IPS-15b (cell line): Measurements from ENCODE around the gene FASTK.

ENCODE experiments used
- H3K27me3 ChIP-seq: one replicate; pipeline ENCODE4 v1.6.1; 2013; ENCODE audit warnings: low read length; ENCODE audit not compliant: control insufficient read depth, insufficient read depth
- H3K36me3 ChIP-seq: one replicate; pipeline ENCODE4 v1.6.1; 2013; ENCODE audit warnings: low read length; ENCODE audit not compliant: control insufficient read depth, insufficient read depth
- H3K4me1 ChIP-seq: one replicate; pipeline ENCODE4 v1.6.1; 2013; ENCODE audit warnings: mild to moderate bottlenecking, low read length; ENCODE audit not compliant: control insufficient read depth, insufficient read depth
- H3K4me3 ChIP-seq: one replicate; pipeline ENCODE4 v1.5.1; 2013; ENCODE audit warnings: low read depth, low read length
- H3K9ac ChIP-seq: one replicate; pipeline ENCODE4 v1.6.1; 2013; ENCODE audit warnings: low read depth, mild to moderate bottlenecking, low read length
- H3K9me3 ChIP-seq: one replicate; pipeline ENCODE4 v1.6.1; 2013; ENCODE audit warnings: mild to moderate bottlenecking, low read length; ENCODE audit not compliant: control insufficient read depth, insufficient read depth

Gene FASTK

DNA sequence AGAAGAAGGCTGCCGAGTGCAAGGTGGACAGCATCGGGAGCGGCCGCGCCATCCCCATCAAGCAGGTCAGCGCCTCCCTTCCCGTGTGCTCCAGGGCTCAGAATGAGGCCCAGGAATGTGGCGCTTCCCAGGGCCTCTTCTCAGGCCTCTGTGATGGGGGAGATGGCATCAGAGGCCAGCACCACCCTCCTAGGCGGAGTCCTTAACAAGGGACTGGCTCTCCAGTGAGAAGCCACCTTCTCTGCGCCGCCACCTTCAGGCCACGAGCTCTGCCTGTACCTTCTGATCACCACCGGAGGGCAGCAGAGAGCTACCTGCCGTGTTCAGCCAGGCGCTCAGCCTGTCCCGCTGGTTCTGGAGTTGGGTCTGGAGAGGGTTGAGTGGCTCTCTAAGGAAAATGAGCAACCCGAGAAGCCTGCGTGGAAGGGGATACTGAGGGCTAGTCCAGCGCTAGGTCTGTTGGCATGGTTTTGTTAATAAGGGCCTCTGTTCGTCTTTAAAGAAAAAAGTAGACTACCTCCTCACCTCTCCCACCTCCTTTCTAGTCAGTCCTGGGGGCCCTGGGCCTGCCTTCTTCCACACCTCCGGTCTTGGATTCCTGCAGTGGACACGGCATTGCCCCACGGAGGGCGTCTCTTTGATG, 43.3 kb upstream of the FASTK start:
- Histone ChIP-seq H3K27me3 (peaks cover 24% of the 10 kb centered on the region), H3K9ac (no peak overlapping the region), H3K9me3 (no peaks in the 10 kb centered on the region), H3K4me1 (peaks cover 5% of the 10 kb centered on the region), H3K36me3 (peaks cover 18% of the 10 kb centered on the region), H3K4me3 (no peak overlapping the region)

DNA sequence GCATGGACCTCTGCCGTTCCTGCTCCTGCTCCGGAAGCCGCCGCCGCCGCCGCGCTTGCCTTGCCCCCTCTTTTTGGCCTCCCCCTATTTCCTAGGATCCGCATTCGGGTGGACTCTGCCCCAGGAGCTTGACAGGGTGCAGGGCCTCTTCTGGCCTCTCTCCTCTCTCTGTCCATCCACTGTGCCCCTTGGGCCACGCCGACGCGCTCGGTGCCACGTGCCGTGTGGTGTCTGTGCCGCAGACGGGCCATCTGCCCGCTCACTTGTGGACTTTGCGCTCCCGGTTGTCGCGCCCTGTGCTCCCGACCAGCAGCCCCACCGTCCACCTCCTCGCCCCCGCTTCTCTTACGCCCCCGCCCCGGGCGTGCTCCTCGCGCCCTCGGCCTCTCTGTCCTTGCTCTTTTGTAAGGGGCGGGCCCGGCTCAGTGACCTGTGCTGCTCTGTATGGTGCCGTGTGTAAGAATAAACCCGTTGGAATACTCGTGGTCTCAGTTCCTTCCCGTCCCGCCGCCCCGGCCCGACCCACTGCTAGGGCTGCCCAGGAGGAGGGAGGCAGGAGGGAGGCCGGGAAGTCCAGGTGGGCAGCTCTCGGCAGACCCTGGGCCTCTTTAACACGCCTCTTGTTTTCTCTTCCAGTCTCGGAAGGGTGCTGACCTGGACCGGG, 42.7 kb upstream of the FASTK start:
- Histone ChIP-seq H3K9me3 (no peaks in the 10 kb centered on the region), H3K4me1 (peaks cover 5% of the 10 kb centered on the region), H3K9ac (no peak overlapping the region), H3K36me3 (peaks cover 21% of the 10 kb centered on the region), H3K4me3 (no peak overlapping the region), H3K27me3 (peaks cover 24% of the 10 kb centered on the region)

DNA sequence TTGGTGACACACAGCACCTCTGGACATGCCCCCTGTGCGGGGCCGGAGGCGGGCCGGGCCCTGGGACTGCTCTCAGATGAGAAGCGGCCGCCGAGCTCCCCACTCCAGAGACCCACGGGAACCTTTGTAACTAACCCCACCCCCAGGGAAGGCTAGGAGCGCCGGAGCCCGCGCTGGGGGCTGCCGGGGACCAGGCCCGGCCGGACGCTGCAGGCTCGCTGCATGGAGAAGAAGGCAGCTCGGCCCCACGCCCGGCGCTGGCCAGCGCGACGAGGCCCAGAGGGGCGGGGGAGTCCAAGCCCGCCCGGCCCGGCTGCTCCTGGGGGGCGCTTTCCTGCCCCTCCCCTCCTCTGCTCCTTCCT, 42.2 kb upstream of the FASTK start:
- Histone ChIP-seq H3K27me3 (peaks cover 24% of the 10 kb centered on the region), H3K4me3 (no peak overlapping the region), H3K4me1 (peaks cover 5% of the 10 kb centered on the region), H3K36me3 (peaks cover 21% of the 10 kb centered on the region), H3K9ac (no peak overlapping the region), H3K9me3 (no peaks in the 10 kb centered on the region)

DNA sequence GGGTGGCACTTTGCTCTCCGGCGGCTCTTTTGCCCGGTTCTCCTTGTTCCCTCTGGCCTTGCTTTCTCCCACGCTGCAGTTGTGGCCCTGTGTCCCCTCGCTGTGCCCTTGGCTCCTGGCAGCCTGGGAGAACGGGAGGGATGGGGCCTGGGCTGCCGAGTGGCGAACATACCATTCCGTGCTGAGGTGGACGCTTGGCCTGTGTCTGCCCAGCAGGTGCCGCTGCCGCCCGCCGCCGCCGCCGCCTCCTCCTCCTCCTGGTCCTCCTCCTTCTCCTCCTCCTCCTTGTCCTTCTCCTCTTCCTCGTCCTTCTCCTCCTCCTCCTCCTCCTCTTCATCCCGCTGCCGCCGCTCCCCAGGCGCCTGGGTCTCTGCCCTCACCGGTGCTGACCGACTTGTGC, 41.7 kb upstream of the FASTK start:
- Histone ChIP-seq H3K4me3 (no peak overlapping the region), H3K4me1 (peaks cover 5% of the 10 kb centered on the region), H3K9ac (no peak overlapping the region), H3K9me3 (no peaks in the 10 kb centered on the region), H3K36me3 (peaks cover 21% of the 10 kb centered on the region), H3K27me3 (peaks cover 19% of the 10 kb centered on the region)

DNA sequence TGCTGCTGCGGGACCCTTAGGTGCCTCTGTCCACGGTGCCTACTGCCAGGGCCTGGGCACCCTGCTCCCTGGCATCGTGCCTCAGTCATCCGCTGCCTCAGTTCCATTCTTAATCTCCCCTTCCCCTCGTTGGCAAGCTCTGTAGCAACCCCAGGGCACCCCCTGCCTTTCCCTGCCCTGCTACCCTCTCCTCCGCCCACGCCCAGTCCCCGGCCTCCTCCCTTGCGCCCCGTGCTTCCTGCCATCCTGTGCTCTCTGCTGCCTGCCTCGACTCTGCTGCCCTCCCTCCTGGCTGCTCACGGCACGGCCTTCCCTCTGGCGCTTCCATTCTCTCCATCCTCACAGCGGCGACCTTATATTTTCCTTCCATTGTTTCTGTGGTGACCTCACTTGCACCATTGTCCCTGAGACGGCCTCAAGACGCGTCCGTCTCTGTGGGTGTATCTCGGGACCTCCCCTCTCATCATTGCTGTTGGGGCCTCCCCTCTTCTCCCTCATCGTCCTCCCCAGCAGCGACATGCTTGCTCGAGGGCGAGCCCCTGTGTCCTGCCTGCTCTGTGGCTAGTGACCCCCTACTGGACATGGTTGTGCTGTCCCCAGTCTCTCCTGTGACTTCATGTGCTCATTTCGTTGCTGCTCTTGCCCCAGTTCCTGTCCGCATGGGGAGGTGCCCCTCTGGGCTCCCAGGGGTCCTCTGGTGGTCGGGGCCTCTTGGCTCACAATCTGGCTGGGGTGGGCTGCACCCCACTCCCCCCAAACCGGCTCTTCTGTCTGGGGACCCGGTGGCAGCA, 41.0 kb upstream of the FASTK start:
- peaks cover 14% of the 10 kb centered on the region for H3K27me3 ChIP-seq
- H3K36me3 ChIP-seq: peaks cover 21% of the 10 kb centered on the region
- H3K9ac ChIP-seq: no peak overlapping the region
- no peak overlapping the region for H3K4me3 ChIP-seq
- H3K4me1 ChIP-seq: peaks cover 1% of the 10 kb centered on the region
- H3K9me3 ChIP-seq: no peaks in the 10 kb centered on the region

DNA sequence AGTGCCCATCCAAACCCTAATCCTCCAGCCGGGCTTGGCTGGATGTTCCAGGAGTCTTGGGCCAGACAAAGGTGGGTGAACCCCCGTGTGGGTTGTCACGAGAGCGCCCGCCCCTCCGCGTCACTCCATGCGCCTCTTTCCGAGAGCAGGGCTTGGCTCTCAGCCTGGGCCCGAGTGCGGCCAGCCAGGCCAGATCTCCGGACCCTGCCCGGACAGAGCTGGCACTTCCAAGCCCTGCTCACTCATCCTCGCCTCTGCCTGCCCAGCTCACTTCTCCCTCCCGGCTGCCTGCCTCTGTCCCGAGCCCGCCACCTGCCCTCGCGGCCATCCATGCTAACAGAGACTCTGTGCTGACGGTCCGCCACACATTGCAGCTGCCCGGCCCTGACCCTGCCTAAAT, 40.3 kb upstream of the FASTK start:
- peaks cover 14% of the 10 kb centered on the region for H3K27me3 ChIP-seq
- no peak overlapping the region for H3K4me3 ChIP-seq
- no peaks in the 10 kb centered on the region for H3K9me3 ChIP-seq
- peaks cover 25% of the 10 kb centered on the region for H3K36me3 ChIP-seq
- H3K4me1 ChIP-seq: peaks cover under 1% of the 10 kb centered on the region
- H3K9ac ChIP-seq: no peak overlapping the region

DNA sequence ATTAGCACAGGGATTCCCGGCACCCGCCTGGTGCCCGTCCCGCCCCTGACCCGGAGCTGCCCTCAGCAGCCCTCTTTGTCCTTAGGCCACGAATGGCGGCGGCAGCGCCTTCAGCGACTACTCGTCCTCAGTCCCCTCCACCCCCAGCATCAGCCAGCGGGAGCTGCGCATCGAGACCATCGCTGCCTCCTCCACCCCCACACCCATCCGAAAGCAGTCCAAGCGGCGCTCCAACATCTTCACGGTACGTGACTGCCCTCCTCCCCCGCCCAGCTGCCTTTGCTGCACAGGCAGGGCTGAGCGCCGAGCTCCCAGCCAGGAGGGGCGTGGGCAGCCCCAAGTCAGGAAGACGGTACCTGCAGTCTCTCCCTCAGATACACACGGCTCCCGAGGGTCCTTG, 39.3 kb upstream of the FASTK start:
- Histone ChIP-seq H3K9ac (no peak overlapping the region), H3K36me3 (peaks cover 25% of the 10 kb centered on the region), H3K9me3 (no peaks in the 10 kb centered on the region), H3K4me3 (no peak overlapping the region), H3K27me3 (peaks cover 12% of the 10 kb centered on the region), H3K4me1 (peaks cover 2% of the 10 kb centered on the region)

DNA sequence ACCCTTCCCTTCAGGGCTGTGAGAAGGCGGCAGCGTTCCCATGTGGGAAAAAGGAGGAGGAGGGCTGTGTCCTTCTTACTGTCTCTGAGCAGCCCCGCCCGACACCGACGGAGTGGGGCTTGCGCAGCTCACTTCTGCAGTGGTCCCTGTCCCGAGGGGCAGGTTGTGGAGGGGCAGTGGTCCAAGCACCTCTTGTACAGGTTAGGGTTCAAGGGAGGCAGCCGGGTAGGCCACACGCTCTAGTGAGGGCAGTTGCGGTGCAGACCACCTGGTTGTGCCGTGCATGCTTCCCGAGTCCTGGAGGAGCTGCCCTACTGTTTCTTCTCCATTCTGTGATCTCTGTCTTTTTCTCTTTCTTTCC, 38.4 kb upstream of the FASTK start:
- peaks cover 4% of the 10 kb centered on the region for H3K27me3 ChIP-seq
- no peaks in the 10 kb centered on the region for H3K9me3 ChIP-seq
- H3K9ac ChIP-seq: no peak overlapping the region
- peaks cover 25% of the 10 kb centered on the region for H3K36me3 ChIP-seq
- H3K4me3 ChIP-seq: no peak overlapping the region
- H3K4me1 ChIP-seq: peaks cover 2% of the 10 kb centered on the region

DNA sequence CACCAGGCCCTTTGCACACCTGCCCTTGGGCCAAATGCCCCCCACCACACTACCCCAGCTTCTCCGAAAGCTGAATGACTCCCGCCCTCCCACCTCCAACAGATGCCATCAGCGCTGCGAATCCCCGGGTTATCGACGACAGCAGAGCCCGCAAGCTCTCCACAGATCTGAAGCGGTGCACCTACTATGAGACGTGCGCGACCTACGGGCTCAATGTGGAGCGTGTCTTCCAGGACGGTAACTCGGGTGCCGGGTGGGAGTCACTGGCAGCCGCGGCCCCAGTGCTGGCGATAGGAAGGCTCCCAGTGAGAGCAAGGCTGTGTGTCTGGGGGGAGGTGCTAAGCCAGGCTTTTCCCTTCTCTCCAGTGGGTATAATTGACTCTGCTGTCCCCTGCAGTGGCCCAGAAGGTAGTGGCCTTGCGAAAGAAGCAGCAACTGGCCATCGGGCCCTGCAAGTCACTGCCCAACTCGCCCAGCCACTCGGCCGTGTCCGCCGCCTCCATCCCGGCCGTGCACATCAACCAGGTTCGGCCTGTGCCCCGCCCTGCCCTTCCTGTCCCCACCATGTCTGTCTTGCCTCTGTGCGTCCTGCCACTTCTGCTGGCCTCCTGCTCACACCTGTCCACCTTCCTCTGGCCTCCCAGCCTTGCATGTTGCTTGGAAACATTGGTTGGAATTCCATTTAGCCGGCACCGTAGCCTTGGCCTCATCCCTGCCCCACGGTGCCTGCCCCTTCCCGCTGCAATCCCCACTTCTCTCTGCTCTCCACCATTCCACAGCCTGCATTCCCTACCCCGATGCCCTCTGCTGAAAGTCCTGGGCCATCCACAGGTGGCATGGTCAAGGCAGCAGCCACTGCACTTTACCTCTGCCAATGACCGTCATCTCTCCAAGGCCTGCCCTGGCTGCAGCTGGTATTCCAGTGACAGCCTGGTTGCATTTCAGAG, 37.8 kb upstream of the FASTK start:
- peaks cover 3% of the 10 kb centered on the region for H3K27me3 ChIP-seq
- H3K4me3 ChIP-seq: no peak overlapping the region
- H3K4me1 ChIP-seq: peaks cover 2% of the 10 kb centered on the region
- H3K36me3 ChIP-seq: peaks cover 25% of the 10 kb centered on the region
- no peaks in the 10 kb centered on the region for H3K9me3 ChIP-seq
- H3K9ac ChIP-seq: no peak overlapping the region

DNA sequence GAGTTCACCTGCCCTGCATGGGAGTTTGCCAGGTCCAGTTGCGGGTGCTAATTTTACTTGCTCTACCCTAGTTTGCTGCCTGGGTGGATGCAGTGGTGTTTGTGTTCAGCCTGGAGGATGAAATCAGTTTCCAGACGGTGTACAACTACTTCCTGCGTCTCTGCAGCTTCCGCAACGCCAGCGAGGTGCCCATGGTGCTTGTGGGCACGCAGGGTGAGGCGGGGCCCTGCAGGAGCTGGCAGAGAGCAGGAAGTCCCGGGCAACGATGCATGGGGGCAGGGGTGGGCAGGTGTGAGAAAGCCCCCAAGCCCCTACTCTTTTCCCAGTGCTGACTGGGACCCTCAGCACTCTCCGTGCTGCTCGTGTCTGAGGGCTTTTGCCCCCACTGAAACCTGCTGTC, 37.0 kb upstream of the FASTK start:
- H3K9me3 ChIP-seq: no peaks in the 10 kb centered on the region
- H3K4me3 ChIP-seq: no peak overlapping the region
- H3K9ac ChIP-seq: no peak overlapping the region
- peaks cover 6% of the 10 kb centered on the region for H3K27me3 ChIP-seq
- peaks cover 2% of the 10 kb centered on the region for H3K4me1 ChIP-seq
- H3K36me3 ChIP-seq: peaks cover 25% of the 10 kb centered on the region

DNA sequence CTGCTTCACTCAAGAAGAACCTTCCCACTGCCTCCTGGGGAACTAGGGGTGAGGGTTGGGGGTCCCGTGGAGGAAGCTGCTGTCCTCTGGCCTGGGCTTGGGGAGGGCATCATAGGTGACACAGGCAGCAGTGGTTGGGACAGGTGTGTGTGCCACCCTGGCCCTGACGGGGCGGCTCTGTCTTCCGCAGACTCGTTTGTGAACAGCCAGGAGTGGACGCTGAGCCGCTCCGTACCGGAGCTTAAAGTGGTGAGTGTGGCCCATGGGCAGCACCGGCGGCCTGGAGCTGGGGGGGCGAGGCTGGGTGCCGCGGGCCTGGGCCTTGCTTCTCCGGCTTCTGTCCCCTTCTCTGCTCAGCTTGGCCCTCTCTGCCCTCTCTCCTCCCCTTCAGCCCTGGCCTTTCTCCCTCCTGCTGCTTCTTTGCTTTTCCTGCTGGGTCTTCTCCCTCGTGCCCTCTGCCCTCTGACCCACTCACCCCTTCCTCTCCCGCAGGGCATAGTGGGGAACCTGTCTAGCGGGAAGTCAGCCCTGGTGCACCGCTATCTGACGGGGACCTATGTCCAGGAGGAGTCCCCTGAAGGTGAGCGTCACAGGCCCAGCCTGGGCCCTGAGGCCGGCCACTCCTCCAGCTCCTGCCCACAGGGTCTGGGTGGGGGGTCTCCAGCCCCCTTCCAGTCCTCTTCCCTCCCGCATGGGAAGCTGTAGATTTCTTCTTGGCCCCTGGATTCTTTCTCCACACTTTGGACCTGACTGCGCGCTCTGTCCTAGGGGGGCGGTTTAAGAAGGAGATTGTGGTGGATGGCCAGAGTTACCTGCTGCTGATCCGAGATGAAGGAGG, 36.2 kb upstream of the FASTK start:
- Histone ChIP-seq H3K36me3 (peaks cover 25% of the 10 kb centered on the region), H3K9ac (no peak overlapping the region), H3K9me3 (no peaks in the 10 kb centered on the region), H3K4me3 (no peak overlapping the region), H3K4me1 (peaks cover 2% of the 10 kb centered on the region), H3K27me3 (peaks cover 6% of the 10 kb centered on the region)
